NCI-H2081 treated with DMSO at 0.1 percent for 48 hours (cell line): ENCODE results near the gene JPH2.
"Not testable (repeated sequence)": the region's sequence is repeated elsewhere in the genome, so short reads cannot be mapped to it uniquely, and the experiment has no call there.

Experiments
- DNase-seq: peaks from one replicate; lab custom pipeline; 2025; lab: John Stamatoyannopoulos, UW

JPH2 gene

DNA sequence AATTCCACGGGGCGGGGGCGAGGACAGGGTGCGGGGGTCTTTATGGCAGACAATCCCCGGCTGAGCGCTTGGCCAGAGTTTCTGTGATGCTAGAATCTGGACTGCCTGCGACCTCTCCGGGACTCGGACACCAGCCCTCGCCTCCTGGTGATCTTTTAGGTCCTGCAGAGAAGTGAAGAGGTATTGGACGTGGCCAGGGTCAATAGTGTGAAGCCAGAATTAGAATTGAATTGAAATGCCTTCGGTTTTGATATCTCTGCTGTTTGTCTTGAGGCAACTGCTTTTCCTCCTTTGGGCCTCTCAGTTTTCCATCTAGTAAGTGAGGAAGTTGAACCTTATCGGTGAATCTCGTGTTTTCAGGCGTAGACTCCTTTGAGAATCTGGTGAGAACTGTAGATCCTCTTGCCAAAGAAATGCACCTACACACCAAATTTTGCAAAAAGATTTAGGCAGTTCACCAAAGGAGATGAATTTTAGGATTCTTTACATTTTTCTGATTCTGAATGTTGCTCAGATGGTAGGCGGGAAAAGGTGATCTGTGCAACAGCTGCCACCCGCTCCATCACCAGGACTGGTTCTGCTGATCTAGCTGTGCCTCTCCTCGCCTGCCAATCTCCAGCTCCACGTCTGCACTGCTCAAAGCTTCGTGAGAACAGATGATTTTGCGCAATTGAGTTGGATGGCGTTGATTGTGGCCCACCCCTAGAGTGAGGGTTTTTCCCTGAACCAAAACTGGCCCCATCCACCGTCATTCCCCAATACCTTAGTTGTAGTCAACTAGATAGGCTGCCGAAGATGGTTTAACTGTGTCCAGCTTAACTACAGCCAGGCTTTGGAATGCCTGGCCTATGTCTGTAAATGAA is 24.4 kb upstream of the JPH2 start:
- DNase-seq: no peak

DNA sequence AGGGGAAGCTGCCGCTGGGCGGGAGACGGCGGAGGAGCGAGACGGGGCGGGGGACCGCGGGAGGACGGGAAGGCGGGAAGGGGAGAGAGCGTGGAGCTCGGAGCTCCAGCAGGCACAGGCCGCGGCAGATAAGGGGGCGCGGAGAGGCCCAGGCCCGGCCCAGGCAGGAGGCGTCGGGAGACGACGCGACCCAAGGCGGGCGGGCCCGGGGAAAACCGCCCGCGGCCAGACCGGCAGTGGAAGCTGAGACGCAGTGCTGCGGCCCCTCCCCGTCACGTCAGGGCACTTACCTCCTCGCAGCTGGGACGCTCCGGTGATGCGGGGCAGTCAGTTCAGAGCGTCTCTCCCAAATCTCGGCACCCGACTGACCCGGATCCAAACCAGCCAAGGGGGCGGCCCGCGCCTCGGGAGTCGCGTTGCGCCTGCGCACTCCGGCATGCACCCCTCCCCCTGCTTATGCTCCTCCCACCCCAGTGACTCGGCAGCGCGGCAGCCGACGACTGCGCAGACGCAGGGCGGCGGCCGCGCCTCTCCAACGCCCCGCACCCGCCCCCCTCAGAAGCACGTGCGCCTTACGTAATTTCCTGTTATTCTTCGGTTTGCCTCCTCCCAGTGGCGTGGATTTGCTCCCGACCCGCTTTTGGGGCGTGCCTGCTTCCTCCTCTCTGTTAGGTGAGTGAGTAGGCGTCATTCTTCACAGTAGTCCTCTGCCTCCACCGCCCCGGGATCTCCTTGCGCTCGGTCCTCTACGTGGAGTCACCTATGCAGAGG is 23.6 kb upstream of the JPH2 start, which contains the start of gene OSER1:
TSS of gene OSER1 (minus strand) at position 366 of the 771 bp plus-strand sequence. CDS start 3,814 bp downstream, outside the sequence.
- peak; percentile 91 for DNase-seq

DNA sequence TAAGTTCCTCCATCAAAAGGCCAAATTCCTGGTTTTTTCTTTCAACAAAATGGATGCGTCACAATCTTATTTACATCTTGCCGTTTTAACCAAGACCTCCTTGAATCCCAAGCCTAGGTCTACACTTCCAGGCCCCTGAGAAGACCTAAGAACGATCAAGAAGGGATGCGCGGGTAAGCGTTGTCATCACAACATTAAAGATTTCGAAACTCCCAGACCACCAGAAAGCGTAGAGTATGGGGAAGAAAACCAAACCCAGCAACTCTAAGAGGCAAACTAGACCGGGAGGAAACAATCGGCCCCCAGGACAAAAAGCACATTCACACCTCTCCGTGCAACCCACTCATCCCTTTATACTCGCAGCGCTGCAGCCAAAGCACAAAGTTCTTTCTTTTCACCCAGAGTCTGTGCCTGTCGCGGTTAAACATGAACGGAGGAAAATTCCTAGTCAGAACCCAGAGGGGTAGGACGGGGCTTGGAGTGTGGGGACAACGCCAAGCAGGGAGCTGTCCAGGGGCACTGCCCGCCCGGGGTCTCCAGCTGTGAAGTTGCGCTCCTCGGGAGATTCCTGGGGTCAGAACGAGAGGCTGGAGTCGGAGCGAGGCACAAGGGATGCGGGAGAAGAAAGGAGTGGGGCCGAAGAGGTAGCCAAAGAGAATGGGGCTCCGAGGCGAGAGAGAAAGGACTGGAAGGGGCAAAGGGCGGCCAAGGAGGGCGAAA is 22.9 kb upstream of the JPH2 start:
- no peak for DNase-seq

DNA sequence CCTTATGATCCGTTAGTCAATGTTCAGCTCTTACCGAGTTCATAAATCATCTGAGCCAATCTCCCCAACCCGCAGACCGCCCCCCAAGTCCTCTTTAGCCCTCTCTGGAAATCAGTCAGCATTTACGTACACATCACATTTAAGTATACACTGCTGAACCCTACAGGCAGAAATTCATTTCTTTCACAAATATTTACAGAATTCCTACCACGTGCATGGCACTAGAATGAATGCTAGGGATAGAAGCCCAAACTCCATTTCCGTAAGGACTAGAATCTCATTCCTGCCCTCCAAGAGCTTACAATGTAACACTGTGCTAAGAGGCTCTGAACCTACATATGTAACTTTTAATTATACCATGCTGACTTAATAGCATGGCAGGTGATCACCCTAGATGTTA is 21.8 kb upstream of the JPH2 start:
- DNase-seq: no peak

DNA sequence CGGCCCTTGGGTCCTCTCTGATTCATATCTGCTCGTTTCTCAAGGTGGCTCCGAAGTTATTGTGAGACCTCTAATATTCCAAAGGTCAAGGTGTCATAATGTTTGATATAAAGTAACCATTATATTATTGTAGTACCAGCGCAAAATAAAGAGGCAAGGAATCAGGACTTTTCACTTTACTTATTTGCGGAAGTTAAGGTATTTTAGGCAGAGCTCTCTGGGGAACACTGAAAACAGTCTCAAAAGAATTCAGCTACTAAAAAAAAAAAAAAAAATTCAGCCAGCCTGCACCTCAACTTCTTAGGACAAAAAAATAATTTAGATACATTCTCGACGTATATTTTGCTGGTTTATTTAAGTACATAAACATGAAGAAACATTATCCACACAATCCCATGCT is 21.2 kb upstream of the JPH2 start:
- DNase-seq: no peak

DNA sequence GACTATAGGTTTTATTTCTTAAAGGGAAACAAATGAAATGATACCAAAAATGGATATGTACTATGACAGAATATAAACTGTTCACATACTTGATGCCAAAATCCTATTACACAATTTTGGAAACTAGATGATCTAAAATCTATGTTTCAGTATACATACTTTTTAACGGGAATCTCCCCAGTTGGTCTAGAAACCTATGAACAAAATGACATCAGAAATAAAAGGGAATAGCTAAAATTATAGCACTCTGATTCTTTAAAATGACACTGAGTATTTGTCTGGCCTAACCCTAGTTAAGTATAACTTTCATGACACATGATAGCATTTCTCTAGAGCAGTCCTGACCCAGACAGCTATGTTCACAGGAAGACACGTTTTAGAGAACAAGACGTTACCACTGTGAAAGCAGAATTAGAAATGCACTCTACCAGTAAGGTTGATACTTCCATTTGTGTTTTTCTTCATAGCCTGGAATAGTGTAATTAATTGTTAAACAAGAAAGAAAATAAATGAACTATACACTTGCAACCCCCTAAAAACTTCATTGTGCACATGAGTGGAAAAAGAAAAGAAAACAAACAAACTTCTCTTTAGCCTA is 20.2 kb upstream of the JPH2 start:
- no peak for DNase-seq

DNA sequence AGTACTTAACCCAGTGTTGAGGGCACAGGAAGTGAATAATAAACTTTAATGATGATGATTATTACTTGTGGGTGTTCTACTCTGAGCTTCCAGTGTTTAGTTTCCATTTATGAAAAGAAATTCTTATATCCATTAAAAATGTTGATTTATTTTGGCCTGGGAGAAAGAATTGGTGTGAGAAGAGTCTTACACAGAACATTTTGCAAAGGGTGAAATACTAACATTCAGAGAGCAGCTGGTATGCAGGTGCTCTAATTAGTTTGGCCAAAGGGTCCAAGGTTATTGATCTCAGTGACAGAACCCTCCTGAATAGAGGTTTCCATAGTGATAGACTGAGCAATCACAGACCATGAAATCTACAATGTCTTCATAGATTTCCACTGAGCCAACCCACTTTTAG is 19.1 kb upstream of the JPH2 start:
- no peak for DNase-seq

DNA sequence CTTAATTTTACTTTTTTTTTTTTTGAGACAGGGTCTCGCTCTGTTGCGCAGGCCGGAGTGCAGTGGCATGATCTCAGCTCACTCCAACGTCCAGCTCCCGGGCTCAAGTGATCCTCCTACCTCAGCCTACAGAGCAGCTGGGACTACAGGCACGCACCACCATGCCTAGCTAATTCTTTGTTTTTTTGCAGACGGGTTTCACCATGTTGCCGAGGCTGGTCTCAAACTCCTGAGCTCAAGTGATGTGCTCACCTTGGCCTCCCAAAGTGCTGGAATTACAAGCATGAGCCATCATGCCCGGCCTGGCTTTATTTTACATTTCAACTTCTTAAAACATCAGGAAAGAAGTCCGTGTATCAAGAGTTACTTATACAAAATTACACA is 17.8 kb upstream of the JPH2 start:
- DNase-seq: no peak

DNA sequence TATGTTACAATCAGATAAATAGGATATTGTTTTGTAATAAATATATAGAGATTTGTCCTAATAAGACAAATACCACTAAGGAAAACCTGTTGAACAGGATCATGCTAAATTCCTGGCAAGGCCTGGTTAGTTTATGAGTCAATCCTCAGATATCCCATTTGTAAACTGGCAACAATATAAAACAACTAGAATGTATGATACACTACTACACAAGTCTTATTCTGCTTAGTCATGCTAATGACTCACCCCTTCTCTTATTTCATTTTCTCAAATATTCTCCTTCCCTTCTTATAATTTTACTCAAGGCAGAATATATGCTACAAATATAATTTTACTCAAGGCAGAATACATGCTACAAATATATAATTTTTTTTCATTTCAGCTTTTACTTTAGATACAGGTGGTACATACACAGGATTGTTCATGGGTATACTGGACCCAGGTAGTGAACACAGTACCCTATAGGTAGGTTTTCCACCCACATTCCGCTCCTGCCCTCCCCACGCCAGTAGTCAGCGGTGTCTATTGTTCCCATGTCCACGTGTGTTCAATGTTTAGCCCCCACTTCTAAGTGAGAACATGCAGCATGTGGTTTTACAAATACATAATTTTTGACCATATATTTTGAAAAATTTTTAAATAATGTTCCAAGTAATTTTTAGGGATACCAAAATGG is 17.3 kb upstream of the JPH2 start:
- DNase-seq: no peak

DNA sequence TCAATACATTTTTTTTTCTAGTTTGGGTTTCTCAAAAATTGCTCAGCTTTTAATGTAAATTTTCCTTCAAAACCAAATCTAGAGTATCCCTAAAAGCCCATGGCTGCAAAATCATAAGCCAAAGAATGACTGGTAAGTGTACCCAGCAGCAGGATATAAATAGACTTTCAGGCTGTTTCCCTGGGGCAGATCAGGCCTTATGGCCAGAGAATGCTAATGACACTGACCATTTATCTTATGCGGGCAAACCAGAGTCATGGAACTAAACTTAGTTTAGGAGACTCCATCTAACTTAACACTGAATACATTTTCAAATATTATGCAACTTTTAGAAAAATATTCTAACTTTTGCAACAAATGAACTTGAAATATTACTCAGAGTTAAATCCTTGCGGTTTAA is 16.2 kb upstream of the JPH2 start:
- DNase-seq: no peak

DNA sequence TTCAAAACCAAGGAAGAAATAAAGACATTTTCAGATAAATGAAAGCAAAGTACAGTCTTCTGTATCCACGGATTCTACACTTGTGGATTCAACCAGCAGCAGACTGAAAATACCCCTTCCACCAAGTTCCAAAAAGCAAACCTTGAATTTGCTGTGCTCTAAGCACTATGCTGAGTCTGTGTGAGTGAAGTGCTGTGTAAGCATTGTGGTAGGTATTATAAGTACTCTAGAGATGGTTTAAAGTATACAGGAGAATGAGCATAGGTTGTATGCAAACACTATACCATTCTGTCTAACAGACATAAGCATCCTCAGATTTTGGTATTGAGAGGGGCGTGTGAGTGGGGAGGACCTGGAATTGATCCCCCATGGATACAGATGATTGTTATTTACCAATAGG is 14.0 kb upstream of the JPH2 start:
- no peak for DNase-seq

DNA sequence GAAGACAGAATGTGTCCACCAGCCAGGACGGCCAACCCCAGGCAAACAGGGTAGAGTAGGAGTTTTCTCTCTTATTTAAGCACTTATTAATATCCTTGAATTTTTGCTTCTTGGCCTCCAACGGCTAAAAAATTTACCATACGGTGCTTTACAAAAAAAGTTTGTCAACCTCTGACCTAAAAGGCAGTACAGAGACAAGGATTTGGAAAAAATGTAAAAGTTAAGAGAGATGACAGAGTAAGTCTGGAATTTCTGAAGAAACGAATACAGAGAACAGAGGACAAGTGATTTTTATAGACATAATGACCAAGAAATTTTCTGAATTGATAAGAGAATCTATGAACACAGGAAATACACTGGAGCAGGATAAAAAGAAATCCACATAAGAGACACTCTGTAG is 13.4 kb upstream of the JPH2 start:
- no peak for DNase-seq

DNA sequence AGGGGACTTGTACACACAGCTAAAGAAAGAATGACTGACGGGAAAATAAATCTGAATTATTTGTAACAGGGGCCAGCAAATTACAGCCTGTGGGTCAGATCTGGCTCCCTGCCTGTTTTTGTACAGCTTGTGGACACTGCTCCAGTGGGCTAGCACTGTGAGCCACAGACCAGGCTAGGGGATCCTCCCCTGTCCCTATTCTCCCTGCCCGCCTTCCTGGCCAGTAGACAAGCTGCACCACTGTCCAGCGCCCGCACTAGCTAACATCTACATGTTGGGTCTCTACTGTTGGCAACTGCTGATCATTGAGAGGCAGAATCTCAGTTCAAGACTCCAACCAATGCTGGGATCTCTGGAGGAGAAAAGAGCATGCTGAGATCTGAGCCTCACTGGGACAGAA is 12.9 kb upstream of the JPH2 start:
- DNase-seq: no peak

DNA sequence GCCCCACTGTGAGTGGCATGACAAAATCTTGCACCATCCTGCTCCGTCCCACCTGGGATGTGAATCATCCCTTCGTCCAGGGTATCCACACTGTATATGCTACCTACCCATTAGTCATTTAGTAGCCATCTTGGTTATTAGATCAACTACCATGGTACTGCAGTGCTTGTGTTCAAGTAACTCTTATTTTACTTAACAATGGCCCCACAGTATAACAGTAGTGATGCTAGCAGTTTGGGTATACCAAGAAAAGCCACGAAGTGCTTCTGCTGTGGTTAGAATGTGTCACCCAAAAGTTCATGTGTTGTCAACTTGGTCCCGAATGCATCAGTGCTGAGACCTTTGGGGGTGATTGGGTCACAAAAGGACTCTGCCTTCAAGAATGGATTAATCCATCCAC is 11.9 kb upstream of the JPH2 start:
- no peak for DNase-seq

DNA sequence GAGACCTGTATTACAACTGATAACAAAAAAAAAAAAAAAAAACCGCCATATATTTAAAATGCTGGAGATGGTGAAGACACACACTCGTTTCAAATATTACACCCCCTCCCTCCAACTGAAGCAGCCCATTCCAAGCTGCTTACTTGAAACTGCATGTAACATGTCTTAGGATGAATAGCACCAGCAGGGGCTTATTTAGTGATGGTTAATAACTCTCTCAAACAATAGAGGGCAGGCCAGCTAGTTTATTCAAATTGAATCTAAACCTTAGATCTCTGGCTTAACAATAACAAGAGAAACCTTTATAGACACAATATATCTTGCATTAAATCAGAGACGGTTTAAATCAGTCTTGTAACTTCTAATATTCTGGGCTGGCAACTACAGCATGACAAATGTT is 9.3 kb upstream of the JPH2 start:
- no peak for DNase-seq

DNA sequence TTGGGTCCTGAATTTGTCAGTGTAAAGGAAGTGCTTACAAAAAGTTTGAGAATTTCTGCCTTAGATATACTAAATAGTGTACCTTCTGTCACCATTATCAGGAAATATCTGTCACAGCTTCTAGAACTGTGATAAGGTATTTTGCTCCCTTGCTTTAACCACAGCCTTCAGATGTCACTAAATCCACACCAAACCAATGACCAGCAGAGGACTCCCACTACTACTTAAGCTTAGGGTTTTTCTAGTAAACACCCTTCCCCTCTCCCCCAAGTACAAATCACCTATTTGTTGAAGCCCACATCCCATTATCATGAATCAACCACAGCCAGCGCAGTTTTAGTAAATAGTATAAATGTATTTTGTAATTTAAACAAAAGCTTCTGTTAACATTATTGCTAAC is 8.6 kb upstream of the JPH2 start:
- DNase-seq: no peak

DNA sequence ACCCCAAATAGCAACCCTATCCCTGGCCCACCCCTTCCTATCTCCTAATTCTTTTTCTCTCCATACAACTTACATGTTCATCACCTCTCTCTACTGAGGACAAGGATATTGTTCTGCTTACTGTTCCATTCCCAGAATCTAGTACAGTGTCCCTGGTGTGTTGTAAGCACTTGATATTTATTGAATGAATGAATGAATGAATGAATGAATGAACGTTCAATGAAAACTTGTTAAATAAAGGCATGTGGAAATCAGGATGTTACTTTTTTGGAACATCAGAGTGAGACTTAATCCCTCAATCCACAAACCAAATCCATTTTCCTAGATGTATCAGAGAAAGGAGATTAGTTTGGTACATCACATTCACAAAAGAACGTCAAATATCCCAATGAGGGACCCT is 6.8 kb upstream of the JPH2 start:
- no peak for DNase-seq

DNA sequence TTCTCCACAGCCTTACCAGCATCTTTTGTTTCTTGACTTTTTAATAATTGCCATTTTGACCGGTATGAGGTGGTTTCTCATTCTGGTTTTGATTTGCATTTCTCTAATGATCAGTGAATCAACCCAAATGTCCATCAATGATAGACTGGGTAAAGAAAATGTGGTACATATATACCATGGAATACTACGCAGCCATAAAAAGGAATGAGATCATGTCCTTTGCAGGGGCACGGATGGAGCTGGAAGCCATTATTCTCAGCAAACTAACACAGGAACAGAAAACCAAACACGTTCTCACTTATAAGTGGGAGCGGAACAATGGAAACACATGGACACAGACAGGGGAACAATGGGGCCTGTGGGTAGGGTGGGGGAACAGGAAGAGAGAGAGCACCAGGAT is 4.7 kb upstream of the JPH2 start:
- DNase-seq: not testable (repeated sequence)

DNA sequence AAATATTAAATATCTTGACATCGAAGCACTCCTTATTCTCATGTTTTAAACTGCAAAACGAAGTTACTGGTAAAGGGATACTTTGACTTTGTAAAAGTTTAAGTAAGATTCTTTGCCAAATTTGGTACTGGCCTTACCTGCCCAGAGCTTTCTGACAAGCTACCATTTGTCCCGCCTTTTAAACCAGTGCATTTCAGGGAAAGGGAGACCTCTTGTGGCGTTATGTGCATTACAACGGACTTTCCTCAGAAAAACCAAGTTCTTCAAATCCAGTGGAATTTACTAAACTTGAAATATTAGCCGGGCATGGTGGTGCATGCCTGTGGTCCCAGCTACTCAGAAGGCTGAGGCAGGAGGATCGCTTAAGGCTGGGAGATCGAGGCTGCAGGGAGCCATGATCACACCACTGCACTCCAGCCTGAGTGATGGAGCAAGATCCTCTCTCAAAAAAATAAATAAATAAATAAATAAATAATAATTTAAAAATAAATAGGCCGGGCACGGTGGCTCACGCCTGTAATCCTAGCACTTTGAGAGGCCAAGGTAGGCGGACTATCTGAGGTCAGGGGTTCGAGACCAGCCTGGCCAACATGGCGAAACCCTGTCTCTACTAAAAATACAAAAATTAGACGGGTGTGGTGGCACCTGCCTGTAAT is 3.3 kb upstream of the JPH2 start:
- DNase-seq: peak; percentile 16

DNA sequence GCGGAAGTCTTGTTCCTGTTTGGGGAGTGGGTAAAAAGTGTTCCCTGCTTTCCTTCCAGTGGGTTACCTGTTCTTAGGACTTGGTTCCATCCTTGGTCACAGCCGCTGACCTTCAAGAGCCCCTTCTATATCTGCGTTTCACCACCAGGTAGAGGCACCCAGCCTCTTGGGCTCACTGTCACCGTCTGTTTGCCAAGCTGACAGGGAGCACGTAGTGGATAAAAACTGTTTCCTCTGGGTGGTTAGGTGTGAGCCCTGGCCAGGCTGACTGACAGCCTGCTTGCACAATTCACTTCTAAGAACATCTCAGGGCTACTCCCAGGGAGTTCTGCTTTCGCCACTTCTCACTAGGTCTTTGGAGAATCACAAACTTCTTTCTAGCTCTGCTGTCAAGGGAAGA is 1.8 kb upstream of the JPH2 start:
- DNase-seq: no peak
